Measurements from ENCODE around the gene SYNE2.

SYNE2 gene

GRCh38 chr14:64215274-64215673, 362.5 kb downstream of the SYNE2 start:
- no peak for DNase-seq (ENCODE audit: low read depth, low spot score)

DNA sequence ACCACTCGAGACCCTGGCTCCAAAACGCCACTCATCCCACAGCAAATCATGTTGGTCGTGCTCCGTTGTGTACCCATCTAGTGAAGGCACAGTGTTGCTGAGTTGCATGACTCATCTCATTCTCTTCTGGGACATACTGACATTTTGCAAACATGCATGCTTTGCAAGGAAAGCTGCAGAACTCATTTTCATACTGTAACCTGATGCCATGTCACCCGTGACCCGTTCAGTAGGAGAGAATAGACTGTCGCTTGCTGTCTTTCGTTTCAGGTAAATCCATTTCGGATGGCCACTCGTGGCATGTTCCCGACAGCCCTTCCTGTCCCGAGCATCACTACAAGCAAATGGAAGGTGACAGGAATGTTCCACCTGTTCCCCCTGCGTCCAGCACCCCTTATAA, 363.2 kb downstream of the SYNE2 start:
- DNase-seq (ENCODE audit: low read depth, low spot score) = no peak

DNA sequence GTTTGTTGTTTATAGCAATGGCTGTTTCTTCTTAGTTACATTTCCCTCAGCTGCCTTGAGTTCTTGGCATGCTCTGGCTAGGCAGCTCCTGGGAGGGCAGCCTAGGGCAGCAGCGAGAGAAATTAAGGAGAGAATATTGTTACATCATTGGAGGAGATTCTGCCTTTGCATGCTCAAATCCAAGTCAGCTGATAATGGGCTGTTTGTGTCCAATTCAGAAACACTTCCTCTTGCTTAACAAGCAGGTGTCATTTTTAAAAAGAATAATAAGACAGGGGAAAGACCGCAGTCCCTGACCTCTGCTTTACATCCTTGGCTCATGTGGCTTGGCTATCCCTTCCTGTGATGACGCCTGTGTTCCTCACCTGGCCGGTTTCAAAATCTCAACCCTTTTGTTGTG, 364.5 kb downstream of the SYNE2 start:
- DNase-seq (ENCODE audit: low read depth, low spot score) = no peak

GRCh38 chr14:64217834-64218233, 365.0 kb downstream of the SYNE2 start:
- no peak for DNase-seq (ENCODE audit: low read depth, low spot score)

DNA sequence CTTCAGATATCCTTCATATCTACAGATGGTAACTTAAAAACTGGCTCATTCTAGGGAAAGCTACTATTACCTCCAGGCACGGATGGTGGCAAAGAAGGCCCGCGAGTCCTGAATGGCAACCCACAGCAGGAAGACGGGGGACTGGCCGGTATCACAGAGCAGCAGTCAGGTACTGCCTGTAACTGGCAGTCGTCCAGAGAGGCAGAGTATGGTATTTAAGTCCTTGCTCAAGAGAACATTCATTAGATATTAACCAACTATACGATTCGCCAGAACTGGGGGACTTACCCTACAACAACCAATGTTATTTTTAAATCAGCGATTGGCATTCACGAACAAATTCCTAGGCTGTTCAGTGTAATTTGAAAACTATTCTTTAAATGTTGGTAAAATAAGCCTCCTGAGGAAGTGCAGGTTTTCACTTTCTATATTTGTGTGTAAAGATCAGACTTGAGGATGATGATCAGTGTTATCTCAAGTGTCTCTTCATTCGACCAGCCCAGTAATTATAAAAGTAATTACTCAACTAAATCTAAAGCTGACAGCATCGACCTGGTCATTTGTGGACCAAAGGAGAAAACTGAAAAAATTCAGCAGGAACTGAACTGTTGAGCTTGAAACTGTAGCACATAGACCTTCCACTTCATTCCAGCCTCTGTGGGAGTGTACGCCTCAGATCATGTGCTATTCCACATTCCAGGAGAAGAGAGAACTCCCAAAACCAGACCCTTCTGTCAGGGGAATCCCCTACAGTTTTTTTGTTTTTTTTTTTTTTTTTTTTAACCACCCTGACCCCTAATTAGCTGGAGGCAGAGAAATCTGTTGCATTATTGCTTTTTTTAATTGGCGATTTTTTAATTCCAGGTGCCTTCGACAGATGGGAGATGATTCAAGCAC, 365.8 kb downstream of the SYNE2 start:
- no peak for DNase-seq (ENCODE audit: low read depth, low spot score)

DNA sequence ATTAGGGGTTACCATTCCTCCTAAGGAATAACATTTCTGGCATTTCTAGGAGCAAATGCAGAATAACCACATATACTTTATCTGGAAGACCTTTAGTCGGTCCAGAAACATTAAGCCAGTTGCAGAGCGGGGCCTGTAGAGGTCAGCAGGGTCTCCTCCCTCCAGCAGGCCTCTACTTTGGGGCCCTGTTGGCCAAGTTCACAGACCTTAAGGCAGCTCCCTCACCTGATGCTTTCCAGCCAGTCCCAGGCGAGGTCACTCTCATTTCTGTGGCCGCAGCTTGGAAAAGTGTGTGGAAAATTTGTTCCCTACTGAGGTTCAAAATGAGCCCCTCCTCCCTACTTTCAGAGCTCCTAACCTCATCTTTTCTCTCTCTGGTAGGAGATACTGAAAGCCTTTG, 367.3 kb downstream of the SYNE2 start:
- no peak for DNase-seq (ENCODE audit: low read depth, low spot score)

DNA sequence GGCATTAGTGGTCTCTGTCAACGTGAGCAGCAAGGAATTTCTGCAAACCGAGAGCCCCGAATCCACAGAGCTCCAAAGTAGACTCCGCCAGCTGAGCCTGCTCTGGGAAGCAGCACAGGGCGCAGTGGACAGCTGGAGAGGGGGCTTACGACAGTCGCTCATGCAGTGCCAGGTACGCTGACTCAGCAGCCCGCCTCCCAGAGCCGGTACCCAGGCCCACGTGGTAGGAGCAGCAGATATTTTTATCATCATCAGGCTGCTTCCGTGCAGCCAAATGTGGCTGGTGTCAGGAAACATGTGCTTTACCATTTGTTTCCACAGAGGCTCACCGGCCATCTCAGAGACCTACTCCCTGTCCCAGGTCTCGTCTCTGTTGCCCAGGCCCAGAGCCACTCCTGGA, 367.7 kb downstream of the SYNE2 start:
- no peak for DNase-seq (ENCODE audit: low read depth, low spot score)

- DNase-seq (ENCODE audit: low read depth, low spot score) = no peak
Observed at GRCh38 chr14:64221391-64222003, 368.7 kb downstream of the SYNE2 start.

DNA sequence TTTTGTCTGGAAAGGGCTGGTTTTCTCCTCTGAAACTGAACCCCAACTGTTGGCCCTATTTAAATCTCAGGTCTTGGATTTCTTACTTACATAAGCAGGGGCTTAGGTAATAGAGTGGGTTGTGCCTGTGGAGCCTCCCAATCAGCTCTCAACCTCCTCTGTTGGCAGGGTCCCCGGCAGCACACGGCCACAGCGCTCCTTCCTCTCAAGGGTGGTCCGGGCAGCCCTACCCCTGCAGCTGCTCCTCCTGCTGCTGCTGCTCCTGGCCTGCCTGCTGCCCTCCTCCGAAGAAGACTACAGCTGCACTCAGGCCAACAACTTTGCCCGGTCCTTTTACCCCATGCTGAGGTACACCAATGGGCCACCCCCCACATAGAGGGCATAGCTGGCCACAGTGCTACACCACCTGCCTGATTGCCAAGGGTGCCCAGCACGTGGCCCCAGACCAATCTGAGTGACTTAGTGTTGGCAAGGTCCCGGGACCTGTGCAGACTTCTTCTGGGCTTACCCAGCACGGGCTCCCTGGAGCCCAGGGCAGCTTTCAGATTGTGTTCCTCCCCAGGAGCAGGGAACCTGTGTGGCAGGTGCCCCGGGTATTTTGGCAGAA, 372.4 kb downstream of the SYNE2 start:
- DNase-seq (ENCODE audit: low read depth, low spot score) = no peak

GRCh38 chr14:64227856-64228255, 375.1 kb downstream of the SYNE2 start:
- no peak for DNase-seq (ENCODE audit: low read depth, low spot score)

GRCh38 chr14:64229489-64229888, 376.7 kb downstream of the SYNE2 start:
- no peak for DNase-seq (ENCODE audit: low read depth, low spot score)

- no peak for DNase-seq (ENCODE audit: low read depth, low spot score)
Observed at GRCh38 chr14:64232095-64232838, 379.5 kb downstream of the SYNE2 start.

GRCh38 chr14:64232944-64233343, 380.1 kb downstream of the SYNE2 start:
- DNase-seq (ENCODE audit: low read depth, low spot score) = no peak

DNA sequence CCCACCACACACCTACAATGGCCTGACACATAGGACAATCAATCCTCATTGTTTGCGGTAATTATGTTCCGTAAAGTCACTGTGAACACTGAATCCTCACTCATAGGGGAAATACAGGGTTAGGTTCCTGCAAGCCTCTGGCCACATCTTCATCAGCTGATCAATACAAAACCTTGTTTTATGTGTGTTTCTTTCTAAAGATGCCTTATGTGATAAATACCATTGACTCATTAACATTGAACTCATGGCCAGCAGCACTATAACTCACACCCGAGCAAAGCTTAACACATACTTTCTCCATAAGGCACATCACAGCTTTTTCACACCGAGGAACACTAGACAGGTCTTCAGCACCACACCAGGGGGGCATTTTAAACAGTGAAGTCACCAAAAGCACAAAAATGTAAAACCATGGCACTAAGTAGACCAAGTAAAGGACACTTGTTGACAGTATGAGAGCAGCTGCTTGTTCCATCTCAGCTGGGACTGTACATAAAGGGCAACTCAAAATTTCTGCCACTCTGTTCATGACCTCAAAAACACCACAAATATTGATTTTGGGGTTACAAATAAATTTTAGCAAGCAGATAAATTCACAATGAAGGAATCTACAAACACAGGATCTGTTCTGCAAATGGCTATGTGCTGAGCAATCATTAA, 380.9 kb downstream of the SYNE2 start:
- no peak for DNase-seq (ENCODE audit: low read depth, low spot score)

GRCh38 chr14:64234877-64235651, 382.3 kb downstream of the SYNE2 start:
- DNase-seq (ENCODE audit: low read depth, low spot score) = no peak

- no peak for DNase-seq (ENCODE audit: low read depth, low spot score)
Observed at GRCh38 chr14:64235652-64236640, 383.1 kb downstream of the SYNE2 start.

GRCh38 chr14:64238049-64238448, 385.2 kb downstream of the SYNE2 start:
- no peak for DNase-seq (ENCODE audit: low read depth, low spot score)

DNA sequence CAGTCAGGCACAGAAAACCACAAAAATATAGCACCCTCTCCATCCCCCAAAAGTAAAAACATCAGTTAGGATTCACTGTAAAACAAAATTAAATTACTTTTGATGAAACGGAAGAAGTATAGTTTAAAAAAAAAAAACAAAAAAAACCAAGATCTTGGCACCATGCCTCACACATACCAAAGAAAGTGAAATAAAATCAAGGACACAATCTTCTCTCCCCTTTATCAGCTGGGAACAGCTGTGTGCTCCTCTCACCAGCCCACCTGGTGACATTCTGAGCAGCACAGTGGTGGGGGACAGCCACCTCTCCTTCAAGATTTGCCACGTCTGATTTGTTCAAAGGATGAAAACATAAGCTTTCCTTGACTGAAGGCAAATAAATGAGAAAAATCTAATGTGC, 385.8 kb downstream of the SYNE2 start:
- DNase-seq (ENCODE audit: low read depth, low spot score) = no peak

- DNase-seq (ENCODE audit: low read depth, low spot score) = no peak
Observed at GRCh38 chr14:64244279-64244678, 391.5 kb downstream of the SYNE2 start.

GRCh38 chr14:64245491-64245890, 392.7 kb downstream of the SYNE2 start:
- DNase-seq (ENCODE audit: low read depth, low spot score) = no peak
